Upper lobe of right lung (tissue), 1 donor: ENCODE measurements around the gene SRP14. TPM values are rescaled to one million over a fixed set of nuclear protein-coding genes. Genes with fewer than 3 reads are reported as not detected.
A peak's percentile ranks its signal among the peaks of the same experiment; 100 is the strongest.
"Not testable (repeated sequence)": the region's sequence is repeated elsewhere in the genome, so short reads cannot be mapped to it uniquely, and the experiment has no call there.

Source experiments
- ATAC-seq: fragments of 200-7000 bp; cut with Tn5 transposase; one replicate; pipeline ENCODE4 v1.9.1; 2020; ENCODE audit warnings: mild to moderate bottlenecking, moderate library complexity
- DNase-seq: peaks from one replicate; pipeline ENCODE4 v3.0.0-alpha.2; 2020
- H3K27ac ChIP-seq: fragments of 200-600 bp; one replicate; pipeline ENCODE4 v1.8.0; 2022
- H3K27me3 ChIP-seq: fragments of 200-600 bp; one replicate; pipeline ENCODE4 v1.8.0; 2022; ENCODE audit warnings: mild to moderate bottlenecking
- H3K36me3 ChIP-seq: fragments of 200-600 bp; one replicate; pipeline ENCODE4 v1.8.0; 2022
- H3K4me1 ChIP-seq: fragments of 200-600 bp; one replicate; pipeline ENCODE4 v1.8.0; 2022
- H3K4me3 ChIP-seq: fragments of 200-600 bp; one replicate; pipeline ENCODE4 v1.8.0; 2022; ENCODE audit warnings: mild to moderate bottlenecking
- H3K9me3 ChIP-seq: fragments of 200-600 bp; one replicate; pipeline ENCODE4 v1.8.0; 2022
- CTCF ChIP-seq: fragments of 200-600 bp; IDR thresholded peaks from one replicate; pipeline ENCODE4 v1.8.0; 2022; ENCODE audit warnings: antibody characterized with exemption
- intact Hi-C: fragments of 100-400 bp; cut with DNase I; formaldehyde crosslinking; loops from one replicate; pipeline ENCODE4 v1.11.0; 2022
- total RNA-seq: library from RNA; stranded (reverse); fragmentation: NEBNext Ultra II Directional; extraction: Animal tissue kit (Norgen Biotek cat#: 25700); gene quantifications from one replicate; pipeline ENCODE4 v1.2.1, GENCODE V29; 2021
- donor health status: DM: no; HTN: yes; CAD: no; lungs with severe emphysema.

Gene SRP14
- total RNA-seq, 1 donor from 2014 or later: 132 TPM

GRCh38 chr15:40075298-40076044 is 36.5 kb upstream of the SRP14 start:
- peak overlapping the region; percentile 79 for H3K27ac ChIP-seq
- ATAC-seq (peak; percentile 48), DNase-seq (peak; percentile 68)
- H3K9me3 ChIP-seq: no peaks in the 10 kb centered on the region
- H3K4me1 ChIP-seq: no peaks in the 10 kb centered on the region
- H3K4me3 ChIP-seq: no peak overlapping the region
- no peaks in the 10 kb centered on the region for H3K36me3 ChIP-seq
- H3K27me3 ChIP-seq: no peaks in the 10 kb centered on the region
- TF ChIP-seq CTCF: no peak
- intact Hi-C loops: no loop called here

- intact Hi-C loops, ATAC-seq, H3K27ac ChIP-seq: not testable (repeated sequence)
Measured at GRCh38 chr15:40074656-40075055, 35.7 kb upstream of the SRP14 start.

GRCh38 chr15:40073716-40074490 is 34.9 kb upstream of the SRP14 start:
- DNase-seq: peak; percentile 40
- intact Hi-C loops, H3K36me3 ChIP-seq, ATAC-seq, H3K9me3 ChIP-seq, H3K27ac ChIP-seq, H3K27me3 ChIP-seq, H3K4me3 ChIP-seq: not testable (repeated sequence)
- peaks cover 12% of the 10 kb centered on the region for H3K4me1 ChIP-seq

More at GRCh38 chr15:40074656-40075055, 35.7 kb upstream of the SRP14 start:
- DNase-seq: peak; percentile 58
- not testable (repeated sequence) for H3K36me3 ChIP-seq, H3K4me3 ChIP-seq, H3K4me1 ChIP-seq, H3K9me3 ChIP-seq, H3K27me3 ChIP-seq

GRCh38 chr15:40072216-40072990 is 33.4 kb upstream of the SRP14 start:
- Histone ChIP-seq H3K36me3 (no peaks in the 10 kb centered on the region), H3K27me3 (no peaks in the 10 kb centered on the region), H3K27ac (peak overlapping the region; percentile 11), H3K4me3 (no peak overlapping the region), H3K9me3 (no peaks in the 10 kb centered on the region), H3K4me1 (peaks cover 22% of the 10 kb centered on the region)
- TF ChIP-seq CTCF: peak; percentile 5
- DNase-seq: peak; percentile 63
- no peak for ATAC-seq
- intact Hi-C loops: no loop called here

- ATAC-seq: no peak
- intact Hi-C loops: no loop called here
- H3K4me1 ChIP-seq: peaks cover 22% of the 10 kb centered on the region
- no peaks in the 10 kb centered on the region for H3K9me3 ChIP-seq
- DNase-seq: no peak
- H3K27me3 ChIP-seq: no peaks in the 10 kb centered on the region
- H3K4me3 ChIP-seq: no peak overlapping the region
- no peaks in the 10 kb centered on the region for H3K36me3 ChIP-seq
- no peak for TF ChIP-seq CTCF
- peak overlapping the region; percentile 76 for H3K27ac ChIP-seq
Measured at GRCh38 chr15:40070608-40071218, 31.7 kb upstream of the SRP14 start.

- ATAC-seq (no peak), DNase-seq (no peak)
- Histone ChIP-seq H3K4me1 (peaks cover 22% of the 10 kb centered on the region), H3K4me3 (no peak overlapping the region), H3K9me3 (no peaks in the 10 kb centered on the region), H3K36me3 (no peaks in the 10 kb centered on the region), H3K27ac (peak overlapping the region; percentile 76), H3K27me3 (no peaks in the 10 kb centered on the region)
- TF ChIP-seq CTCF: no peak
- intact Hi-C loops: no loop called here
Measured at GRCh38 chr15:40070166-40070557, 31.2 kb upstream of the SRP14 start.
